T47D (cell line): ENCODE results near the gene FAM25G.

Experiments used
- DNase-seq, 2 experiments: peaks; one replicate each; pipeline versions ENCODE4 v3.0.0 to v3.0.0-alpha.2; 2011 to 2012; ENCODE audit warnings: low read depth in 1 of 2, low spot score in 1 of 2
- JUND ChIP-seq: IDR thresholded peaks from 2 replicates; pipeline ENCODE4 v1.6.1; 2012; ENCODE audit warnings: low read depth
- in situ Hi-C: cut with HindIII; loops from 2 replicates; pipeline ENCODE4 v1.10.0; 2016; ENCODE audit warnings: low sequenced_read_pairs, low pct_unique_long_range_greater_than_20kb

FAM25G gene

DNA sequence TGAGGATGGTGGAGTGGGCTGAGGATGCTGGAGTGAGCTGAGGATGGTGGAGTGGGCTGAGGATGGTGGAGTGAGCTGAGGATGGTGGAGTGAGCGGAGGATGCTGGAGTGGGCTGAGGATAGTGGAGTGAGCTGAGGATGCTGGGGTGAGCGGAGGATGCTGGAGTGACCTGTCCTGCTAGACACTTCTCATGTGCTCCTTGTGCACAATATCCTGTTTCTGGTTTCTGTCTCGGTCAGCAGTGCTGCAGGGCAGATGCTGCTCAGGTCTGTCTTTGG is 36.8 kb downstream of the FAM25G start:
- no peak for DNase-seq
- no peak for TF ChIP-seq JUND
- in situ Hi-C loops: no loop called here

DNA sequence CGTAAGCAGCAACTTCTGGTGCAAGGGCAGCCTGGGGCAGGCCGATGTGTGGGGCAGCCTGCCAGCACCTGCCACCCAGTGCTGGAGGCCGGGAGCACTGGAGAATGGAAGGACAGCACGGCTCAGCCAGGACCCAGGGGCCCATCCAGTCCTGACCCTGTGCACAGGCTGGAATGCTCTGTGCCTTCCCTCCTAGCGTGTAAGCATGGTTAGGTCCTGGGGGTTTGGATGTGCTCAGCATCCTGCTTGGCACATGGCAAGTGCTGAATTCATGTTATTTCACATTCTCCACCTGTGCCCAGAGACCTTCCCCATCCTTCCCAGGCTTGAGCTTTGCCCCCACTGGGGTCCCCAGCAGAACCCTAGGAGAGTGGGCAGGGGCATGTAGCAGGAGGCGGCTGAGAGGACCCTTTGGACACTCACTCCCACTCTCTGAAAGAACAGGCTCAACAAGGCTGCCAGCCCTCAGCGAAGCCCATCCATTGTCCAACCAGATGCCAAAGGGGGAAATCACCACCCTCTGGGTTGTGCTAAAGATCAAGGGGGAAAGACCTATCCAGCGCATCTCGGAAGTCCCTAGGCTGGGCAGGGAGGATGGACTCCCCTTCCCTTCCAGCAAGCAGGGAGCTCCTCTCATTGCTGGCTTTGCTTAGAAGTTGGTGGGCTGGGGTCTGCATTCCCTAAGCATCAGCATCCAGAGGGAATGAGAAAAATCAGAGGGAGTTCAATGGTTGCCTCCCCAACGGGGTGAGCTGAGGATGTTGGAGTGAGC is 37.3 kb downstream of the FAM25G start:
- in situ Hi-C loops: no loop called here
- no peak for DNase-seq
- no peak for TF ChIP-seq JUND

DNA sequence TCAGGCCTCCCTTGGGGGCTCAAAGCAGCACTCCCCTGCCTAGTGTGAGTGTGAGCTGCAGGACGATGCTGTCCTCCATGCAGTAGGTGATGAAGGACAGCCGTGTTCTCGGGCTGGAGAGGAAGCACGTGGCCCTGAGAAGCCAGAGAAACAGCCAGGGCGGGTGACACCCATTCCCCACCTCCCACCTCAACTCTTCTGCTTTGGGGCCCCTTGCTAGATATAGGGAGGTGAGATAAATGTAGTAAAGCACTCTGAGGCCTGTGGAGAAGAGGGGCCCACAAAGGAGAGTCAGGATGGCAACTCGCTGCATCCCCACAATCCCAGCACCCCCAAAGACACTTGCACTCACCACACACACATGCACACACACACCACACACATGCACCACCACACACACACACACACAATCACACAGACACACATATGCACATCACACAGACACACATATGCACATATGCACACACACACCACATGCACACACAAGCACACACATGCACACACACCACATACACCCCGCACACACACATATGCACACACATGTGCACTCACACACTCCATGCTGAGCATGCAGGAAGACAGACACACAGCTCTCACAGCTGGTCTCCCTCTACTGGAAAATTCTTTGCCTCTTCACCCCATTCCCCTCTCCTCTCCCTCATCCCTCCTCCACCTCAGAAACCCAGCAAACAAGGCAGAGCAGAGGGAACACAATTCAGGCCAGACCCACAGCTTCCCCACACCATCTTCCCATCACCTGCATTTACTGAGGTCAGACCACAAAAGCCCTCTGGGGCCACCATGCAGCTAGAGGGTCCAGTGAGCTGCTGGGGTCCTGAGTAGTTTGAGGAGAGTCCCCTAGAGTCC is 38.1 kb downstream of the FAM25G start:
- no peak for TF ChIP-seq JUND
- DNase-seq: no peak
- in situ Hi-C loops: no loop called here

DNA sequence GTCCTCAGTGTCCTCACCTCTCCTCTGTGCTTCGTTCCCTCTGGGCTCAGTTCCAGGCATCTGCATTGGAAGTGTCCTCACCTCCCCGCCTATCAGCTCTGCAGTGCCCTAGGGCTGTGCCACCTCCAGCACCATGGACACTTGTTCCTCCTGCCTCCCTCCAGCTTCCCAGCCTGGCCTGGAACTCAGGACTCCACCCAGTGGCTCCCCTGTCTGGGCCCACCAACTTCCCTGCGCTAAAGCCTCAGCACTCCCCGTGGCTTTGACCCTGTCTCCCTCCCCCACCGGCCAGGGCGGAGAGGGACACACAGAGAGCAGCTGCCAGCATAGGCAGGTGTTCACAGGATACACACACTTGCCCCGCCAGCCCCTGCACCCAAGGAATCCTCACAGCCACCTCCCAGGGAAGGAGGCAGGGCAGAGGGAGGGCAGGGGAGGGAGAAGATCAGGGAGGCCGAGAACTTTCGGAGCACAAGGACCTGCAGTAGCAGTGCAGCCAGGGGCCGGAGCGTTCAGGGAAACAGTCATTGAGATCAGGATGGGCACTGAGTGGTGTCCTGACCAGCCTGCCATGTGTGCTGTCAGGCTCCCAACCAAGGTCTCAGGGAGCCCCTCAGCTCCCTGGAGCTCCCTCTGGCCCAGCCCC is 38.9 kb downstream of the FAM25G start:
- no peak for TF ChIP-seq JUND
- no peak for DNase-seq
- in situ Hi-C loops: no loop called here

DNA sequence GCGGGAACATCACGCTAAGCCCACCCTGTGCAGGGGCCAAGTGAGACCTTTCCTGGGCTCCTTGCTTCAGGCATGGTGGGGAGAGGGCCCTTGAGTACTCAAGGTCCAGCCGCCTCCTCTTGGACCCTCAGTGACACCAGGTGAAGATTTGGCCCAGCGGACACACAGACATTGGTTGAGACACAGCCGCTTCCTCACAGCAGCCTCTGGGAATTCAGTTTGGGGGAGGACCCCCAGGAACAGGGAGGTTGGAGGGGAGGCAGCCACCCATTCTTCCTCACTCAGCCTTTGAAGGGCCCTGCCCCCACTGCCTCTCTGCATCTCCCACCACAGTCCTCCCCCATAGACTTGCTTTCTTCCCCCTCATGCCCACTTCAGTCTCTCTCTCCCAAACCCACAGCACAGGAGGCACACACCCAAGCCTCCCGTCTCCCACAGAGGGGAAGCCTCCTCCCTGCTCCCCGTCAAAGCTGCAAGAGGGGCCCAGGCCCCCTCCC is 39.5 kb downstream of the FAM25G start:
- no peak for TF ChIP-seq JUND
- no peak for DNase-seq
- in situ Hi-C loops: no loop called here

DNA sequence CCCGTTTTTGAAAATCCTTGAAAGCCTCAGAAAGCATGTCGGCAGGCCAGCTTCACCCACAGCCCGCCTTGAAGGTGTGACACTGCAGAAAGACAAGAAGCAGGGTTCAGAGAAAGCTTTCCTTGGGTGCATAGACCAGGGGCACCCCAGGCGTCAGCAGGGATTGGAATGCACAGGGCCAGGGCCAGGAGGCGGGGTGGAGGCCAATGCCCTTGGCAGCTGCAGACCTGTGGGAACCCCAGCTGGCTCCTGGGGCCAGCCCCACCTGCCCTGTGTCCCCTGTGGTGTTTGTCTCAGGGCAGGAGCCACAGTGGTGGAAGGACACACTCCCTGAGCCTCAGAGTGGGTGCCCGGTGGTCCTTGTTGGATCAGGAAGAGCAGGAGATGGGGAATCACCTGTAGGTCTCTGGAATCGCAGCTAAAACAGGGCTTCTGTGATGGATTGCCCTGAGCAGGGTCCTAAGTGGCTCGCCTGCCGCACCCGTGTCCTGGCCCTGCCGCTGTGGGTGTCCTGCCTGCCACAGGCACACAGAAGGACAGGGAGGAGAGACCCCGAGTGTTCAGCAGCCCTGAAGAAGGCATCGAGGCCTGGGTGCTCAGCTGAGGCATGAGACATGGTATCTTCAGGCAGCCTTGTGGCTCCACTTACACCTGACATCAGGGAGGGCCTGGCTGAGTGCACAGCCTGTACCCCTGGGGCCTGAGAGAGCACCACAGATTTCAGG is 40.1 kb downstream of the FAM25G start:
- in situ Hi-C loops: no loop called here
- no peak for TF ChIP-seq JUND
- no peak for DNase-seq

DNA sequence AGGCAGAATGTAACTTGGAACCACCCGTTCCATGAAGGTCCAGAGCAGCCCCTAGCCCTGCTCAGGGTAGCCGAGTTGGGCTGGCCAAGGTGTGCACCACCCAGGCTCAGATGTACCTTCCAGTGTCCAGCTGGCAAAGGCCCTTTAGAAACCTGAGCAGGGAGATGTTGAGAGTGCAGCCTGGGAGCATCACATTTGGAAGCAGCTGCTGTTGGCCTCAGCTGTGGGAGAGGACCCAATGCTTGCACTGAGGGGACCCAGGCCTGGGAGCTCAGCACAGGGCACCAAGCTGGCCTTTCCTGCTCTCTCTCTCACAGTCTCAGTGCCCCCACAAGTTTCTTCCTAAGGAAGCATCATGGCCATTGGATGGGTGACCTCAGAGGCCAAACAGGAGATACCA is 41.1 kb downstream of the FAM25G start:
- DNase-seq: no peak
- in situ Hi-C loops: no loop called here
- TF ChIP-seq JUND: no peak

DNA sequence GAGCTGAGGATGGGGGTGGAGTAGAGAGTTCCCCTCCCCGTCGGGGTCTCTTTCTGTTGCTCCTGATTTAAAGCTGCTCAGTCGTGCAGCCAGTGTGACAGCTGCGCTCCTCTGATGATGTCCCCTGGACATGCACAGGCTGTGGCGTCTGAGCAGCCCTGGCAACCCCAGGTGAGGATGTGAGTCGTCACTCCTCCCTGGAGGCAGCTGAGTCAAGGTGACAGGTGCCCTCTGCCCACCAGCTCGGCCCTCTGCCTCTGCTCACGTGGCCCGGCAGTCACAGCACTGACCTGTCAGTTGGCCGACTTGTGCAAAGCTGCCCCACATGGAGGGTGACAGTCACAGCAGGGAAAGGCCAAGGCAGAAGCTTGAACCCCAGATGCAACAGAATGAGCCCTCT is 41.5 kb downstream of the FAM25G start:
- in situ Hi-C loops: no loop called here
- DNase-seq: no peak
- TF ChIP-seq JUND: no peak

DNA sequence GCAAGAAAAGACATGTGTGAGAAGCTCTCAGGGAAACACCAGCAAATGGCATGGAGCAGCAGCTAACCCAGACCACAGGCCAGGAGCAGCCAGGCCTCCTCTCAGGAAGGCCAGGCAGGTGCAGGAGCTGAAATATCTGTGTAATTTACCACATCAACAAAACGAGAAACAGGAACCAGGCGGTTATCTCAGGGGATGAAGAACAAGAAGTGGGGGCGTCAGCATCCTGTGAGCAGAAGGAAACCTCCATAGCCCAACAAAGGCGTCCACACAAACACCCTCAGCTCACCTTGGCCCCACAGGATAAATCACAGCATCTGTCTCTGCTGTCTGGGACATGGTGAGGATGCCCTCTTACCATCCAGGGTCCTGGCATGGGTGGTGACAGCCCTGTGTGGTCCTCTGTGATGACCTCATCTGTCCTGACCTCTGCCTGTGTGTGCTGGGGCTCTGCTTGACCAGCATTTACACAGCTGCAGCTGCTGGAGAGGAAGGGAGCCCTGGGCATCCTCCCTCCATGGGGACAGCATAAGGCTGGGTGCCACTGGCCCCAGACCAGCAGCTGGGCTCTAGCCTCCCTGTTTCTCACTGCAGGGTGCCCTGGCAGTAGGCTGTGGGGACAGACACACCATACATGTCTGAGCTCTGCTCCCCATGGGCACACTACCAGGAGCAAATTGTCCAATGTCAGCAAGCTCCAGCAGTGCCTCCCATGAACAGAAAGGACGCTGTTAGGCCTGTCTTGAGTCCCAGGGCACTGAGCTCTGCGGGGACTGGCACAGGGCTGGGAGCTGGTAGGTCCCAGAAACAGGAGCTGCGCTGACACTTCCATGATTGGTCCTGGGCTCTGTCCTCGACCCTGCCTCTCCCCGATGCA is 42.2 kb downstream of the FAM25G start:
- TF ChIP-seq JUND: no peak
- in situ Hi-C loops: no loop called here
- DNase-seq: no peak

DNA sequence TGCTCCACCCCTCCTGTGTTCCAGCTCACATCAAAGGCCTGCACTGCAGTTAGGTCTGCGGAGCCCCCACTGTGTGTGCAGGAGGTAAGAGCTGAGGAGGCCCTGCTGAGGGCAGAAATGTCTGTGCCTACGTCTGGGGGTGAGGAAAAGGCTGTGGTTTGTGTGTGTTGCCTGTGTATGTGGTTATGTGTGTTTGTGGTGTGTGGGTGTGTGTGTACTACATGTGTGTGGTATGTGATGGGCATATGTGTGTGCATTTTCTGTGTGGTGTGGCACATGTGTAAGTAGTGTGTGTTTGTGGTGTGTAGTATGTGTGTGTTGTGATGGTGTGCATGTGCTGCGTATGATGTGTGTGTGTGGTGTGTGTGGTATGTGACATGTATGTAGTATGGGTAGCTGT is 43.8 kb downstream of the FAM25G start:
- DNase-seq: no peak
- no peak for TF ChIP-seq JUND
- in situ Hi-C loops: no loop called here

DNA sequence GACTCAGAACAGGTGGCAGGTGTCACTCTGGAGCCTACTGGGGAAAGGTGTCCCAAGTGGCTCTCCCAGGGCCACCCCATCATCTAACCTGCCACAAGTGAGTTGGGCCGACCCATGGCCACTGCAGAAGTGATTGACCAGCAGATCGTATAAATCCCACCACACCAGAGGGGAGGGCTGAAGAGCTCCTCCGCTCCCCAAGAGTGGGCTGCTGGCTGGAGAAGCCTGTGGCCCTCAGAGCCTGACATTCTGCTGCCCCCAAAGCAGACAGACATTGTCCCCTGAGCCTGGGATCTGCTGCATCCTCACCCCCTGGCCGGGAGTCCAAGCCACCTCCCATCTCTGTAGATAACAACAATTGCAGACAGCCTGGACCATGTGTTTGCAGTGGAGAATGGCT is 44.3 kb downstream of the FAM25G start:
- in situ Hi-C loops: no loop called here

More for the DNA sequence above, 44.3 kb downstream of the FAM25G start:
- DNase-seq: no peak
- no peak for TF ChIP-seq JUND
